Ecto neural progenitor cell (in vitro differentiated cells): ENCODE results near the gene RAC3.

Source experiments
- DNase-seq: peaks from one replicate; pipeline ENCODE4 v3.0.0-alpha.2; 2018; ENCODE audit warnings: low spot score

The RAC3 gene

GRCh38 chr17:82012640-82013295 is 18.7 kb upstream of the RAC3 start:
- no peak for DNase-seq

GRCh38 chr17:82013341-82013740 is 18.1 kb upstream of the RAC3 start:
- no peak for DNase-seq

- DNase-seq, result no peak
Observed at GRCh38 chr17:82013772-82014321, 17.6 kb upstream of the RAC3 start.

GRCh38 chr17:82014432-82014831 is 17.0 kb upstream of the RAC3 start:
- DNase-seq, result no peak

- no peak for DNase-seq
Observed at GRCh38 chr17:82014971-82015310, 16.5 kb upstream of the RAC3 start.

- no peak for DNase-seq
Observed at GRCh38 chr17:82015311-82015971, 16.0 kb upstream of the RAC3 start.

GRCh38 chr17:82016061-82016874 is 15.2 kb upstream of the RAC3 start:
- no peak for DNase-seq

GRCh38 chr17:82016875-82017459 is 14.5 kb upstream of the RAC3 start:
- no peak for DNase-seq

- DNase-seq, result no peak
Observed at GRCh38 chr17:82017612-82018151, 13.8 kb upstream of the RAC3 start.

GRCh38 chr17:82018152-82018988 is 13.1 kb upstream of the RAC3 start:
- DNase-seq, result no peak

- DNase-seq, result no peak
Observed at GRCh38 chr17:82018989-82019689, 12.3 kb upstream of the RAC3 start.

GRCh38 chr17:82019690-82020571 is 11.5 kb upstream of the RAC3 start:
- peak; percentile 93 for DNase-seq

GRCh38 chr17:82020572-82021106 is 10.8 kb upstream of the RAC3 start:
- DNase-seq, result no peak

GRCh38 chr17:82021107-82021899 is 10.2 kb upstream of the RAC3 start:
- DNase-seq, result no peak

- DNase-seq, result no peak
Observed at GRCh38 chr17:82021900-82022309, 9.6 kb upstream of the RAC3 start.

GRCh38 chr17:82022310-82022980 is 9.0 kb upstream of the RAC3 start, which contains the start of gene CENPX:
Gene CENPX, minus strand, starts transcription at chr17:82022878. Its CDS starts 17 bp downstream, at chr17:82022861.
- no peak for DNase-seq

GRCh38 chr17:82022981-82023446 is 8.5 kb upstream of the RAC3 start, which contains the start of gene LRRC45:
Gene LRRC45, plus strand, starts transcription at chr17:82023305. Its CDS starts 339 bp downstream, at chr17:82023644.
- peak; percentile 100 for DNase-seq
